ENCODE results near the gene PDHA1. TPM values are rescaled to one million over a fixed set of nuclear protein-coding genes. Genes with fewer than 3 reads are reported as not detected.

The PDHA1 gene
- total and polyA plus RNA-seq, 9 of the 15 experiments (the other 6 are each of a cell fraction or from before 2014, with no cell fraction given): 352 to 882 (median 446) TPM

GRCh38 chrX:19372170-19372546 lies 28.4 kb downstream of the PDHA1 start (continued):
- TF ChIP-seq DEAF1 (CRISPR knock-in tag; IDR thresholded peaks at IDR 0.05) (peak; percentile 57), HSF4 (CRISPR knock-in tag; IDR thresholded peaks at IDR 0.05; ENCODE audit: borderline replicate concordance) (no peak), RAD21 (CRISPR knock-in tag; conservative IDR thresholded peaks at IDR 0.05 in 1 of 2, IDR thresholded peaks at IDR 0.05 in 1 of 2) (peak; percentile 77 to 85), ZNF384 (IDR thresholded peaks at IDR 0.05; ENCODE audit: low read depth, low read length) (0 out of 2 replicates have a peak, but pooled peaks have one; percentile 36), POLR2G (IDR thresholded peaks at IDR 0.05; ENCODE audit: low read depth, low read length) (no peak), MED1 (CRISPR knock-in tag; IDR thresholded peaks at IDR 0.05; ENCODE audit: borderline replicate concordance) (no peak)

- no peak overlapping the region for H3K9ac ChIP-seq (ENCODE audit: insufficient read depth in 1 of 2, low read depth in 2 of 2, low read length in 2 of 2)
- CTCF ChIA-PET (ENCODE audit: low intra/inter-chr PET ratio): interaction anchor here (0.9 to 1.3 kb wide), 4 partner anchors 10 to 163 kb away, joined by 3 to 7 read pairs (median 4); no protein-coding TSS in a partner anchor
- H3K9me1 ChIP-seq (ENCODE audit: control insufficient read depth, insufficient read depth, low read length): no peaks in the 10 kb centered on the region
- H2AFZ ChIP-seq (ENCODE audit: low read depth, low read length): no peak overlapping the region
- H3K9me3 ChIP-seq (replicated peaks; ENCODE audit: control insufficient read depth, insufficient read depth, low read depth, low read length): no peaks in the 10 kb centered on the region
- no peak overlapping the region for H3K4me2 ChIP-seq (ENCODE audit: insufficient read depth, low read length)
- no peaks in the 10 kb centered on the region for H3K36me3 ChIP-seq (ENCODE audit: control insufficient read depth, insufficient read depth, low read length)
- no peak for ATAC-seq
- no peaks in the 10 kb centered on the region for H3K4me1 ChIP-seq (replicated peaks in 1 of 2; ENCODE audit: control insufficient read depth in 2 of 2, insufficient read depth in 2 of 2, low read length in 2 of 2)
- POLR2A ChIA-PET: no interaction called here
- 37% methylated on average over 9 of the region's 20 CpGs for WGBS (ENCODE audit: insufficient coverage, low coverage, missing lambda C conversion rate)
- DNase-seq (ENCODE audit: extremely low read depth in 1 of 4, low spot score in 3 of 4): no peak
- H4K20me1 ChIP-seq (replicated peaks; ENCODE audit: control insufficient read depth, insufficient read depth, low read length): no peaks in the 10 kb centered on the region
- in situ Hi-C loops (cut with MboI) (loop anchor here (10.0 kb wide), 1 partner anchor 152 kb away; no protein-coding TSS in a partner anchor), intact Hi-C loops (cut with micrococcal nuclease) (loop anchor here (2.0 to 10.0 kb wide), 2 partner anchors 162 to 512 kb away; partner anchors contain the start of gene SH3KBP1)
- no peak overlapping the region for H3K27ac ChIP-seq (ENCODE audit: extremely low read depth, low read depth, low read length)
- no peaks in the 10 kb centered on the region for H3K79me2 ChIP-seq (ENCODE audit: control insufficient read depth, insufficient read depth, low read length)
- H3K27me3 ChIP-seq (ENCODE audit: control insufficient read depth in 2 of 2, insufficient read depth in 2 of 2, low read length in 2 of 2): peaks cover 3 to 47% of the 10 kb centered on the region in 2 experiments; a peak in 4 of 5 replicates
- no TSS peak for BruUV-seq (replicated peaks)
- no peak overlapping the region for H3K4me3 ChIP-seq
- FAIRE-seq: no peak
- TF ChIP-seq NEUROD1 (IDR thresholded peaks at IDR 0.05; ENCODE audit: borderline replicate concordance, low read depth, low read length, partially characterized antibody) (no peak), ZFP1 (CRISPR knock-in tag; IDR thresholded peaks at IDR 0.05) (no peak), ZNF395 (CRISPR knock-in tag; IDR thresholded peaks at IDR 0.05) (no peak), BCL6 (CRISPR knock-in tag; IDR thresholded peaks at IDR 0.05) (no peak), HNRNPUL1 (IDR thresholded peaks at IDR 0.05; ENCODE audit: low read length) (no peak), ZNF384 (IDR thresholded peaks at IDR 0.05; ENCODE audit: low read depth, low read length) (no peak), CTCFL (IDR thresholded peaks at IDR 0.05; ENCODE audit: borderline replicate concordance, insufficient read depth, low read depth, low read length, poor library complexity, severe bottlenecking) (no peak), ZKSCAN1 (IDR thresholded peaks at IDR 0.05; ENCODE audit: low read depth, low read length) (no peak)
Measured at GRCh38 chrX:19372547-19373331, 29.0 kb downstream of the PDHA1 start.

Data from K562 (cell line).